Neural cell (in vitro differentiated cells): ENCODE measurements around the gene HYAL1. TPM values are rescaled to one million over a fixed set of nuclear protein-coding genes. Genes with fewer than 3 reads are reported as not detected.

Source experiments
- H2AFZ ChIP-seq: fragments of 200-600, 300-800 bp; sonication (generic), shearing (Covaris generic); 2 replicates; pipeline ENCODE4 v1.6.0; 2014; ENCODE audit warnings: low read depth, mild to moderate bottlenecking, antibody characterized with exemption, low read length, moderate library complexity
- H3F3A ChIP-seq: fragments of 200-600 bp; shearing (Covaris generic); 2 replicates; pipeline ENCODE4 v1.6.1; 2016; ENCODE audit warnings: mild to moderate bottlenecking, moderate library complexity, mixed read lengths, antibody characterized with exemption, low read length; ENCODE audit not compliant: insufficient read depth, poor library complexity, severe bottlenecking
- H3K27ac ChIP-seq: fragments of 200-600, 300-800 bp; sonication (generic), shearing (Covaris generic); 2 replicates; pipeline ENCODE4 v1.5.1; 2014; ENCODE audit warnings: mild to moderate bottlenecking, low read length, moderate library complexity
- H3K27me3 ChIP-seq: fragments of 300-800, 200-600 bp; sonication (generic), shearing (Covaris generic); 2 replicates; pipeline ENCODE4 v1.6.0; 2014; ENCODE audit warnings: mild to moderate bottlenecking, low read depth, low read length, moderate library complexity; ENCODE audit not compliant: insufficient read depth
- H3K36me3 ChIP-seq: fragments of 300-800, 200-600 bp; sonication (generic), shearing (Covaris generic); 2 replicates; pipeline ENCODE4 v1.5.1; 2014; ENCODE audit warnings: mild to moderate bottlenecking, antibody characterized with exemption, low read length, moderate library complexity; ENCODE audit not compliant: insufficient read depth
- H3K4me2 ChIP-seq: fragments of 300-800, 200-600 bp; sonication (generic), shearing (Covaris generic); 2 replicates; pipeline ENCODE4 v1.6.0; 2014; ENCODE audit warnings: mild to moderate bottlenecking, low read length
- H3K4me3 ChIP-seq: fragments of 300-800, 200-600 bp; sonication (generic), shearing (Covaris generic); 2 replicates; pipeline ENCODE4 v1.5.1; 2014; ENCODE audit warnings: mild to moderate bottlenecking, low read length, moderate library complexity
- H3K79me2 ChIP-seq: fragments of 200-600 bp; shearing (Covaris generic); replicated peaks from 2 replicates; pipeline ENCODE4 v1.6.0; 2014; ENCODE audit warnings: mild to moderate bottlenecking, low read length, moderate library complexity; ENCODE audit not compliant: insufficient read depth
- H3K9ac ChIP-seq: fragments of 300-800, 200-600 bp; sonication (generic), shearing (Covaris generic); 2 replicates; pipeline ENCODE4 v1.6.1; 2016; ENCODE audit warnings: mild to moderate bottlenecking, low read length, mixed read lengths
- H3K9me2 ChIP-seq: fragments of 200-600 bp; shearing (Covaris generic); 2 replicates; pipeline ENCODE4 v1.6.1; 2016; ENCODE audit warnings: mild to moderate bottlenecking, low read length, mixed read lengths; ENCODE audit not compliant: insufficient read depth
- H3K9me3 ChIP-seq: fragments of 200-600, 300-800 bp; sonication (generic), shearing (Covaris generic); 2 replicates; pipeline ENCODE4 v1.6.1; 2016; ENCODE audit warnings: mild to moderate bottlenecking, mixed run types, low read length, moderate library complexity, mixed read lengths
- H4K20me1 ChIP-seq: fragments of 200-600 bp; shearing (Covaris generic); 2 replicates; pipeline ENCODE4 v1.6.1; 2016; ENCODE audit warnings: mild to moderate bottlenecking, mixed run types; ENCODE audit not compliant: insufficient read depth
- EP300 ChIP-seq: fragments of 450-650 bp; conservative IDR thresholded peaks from 2 replicates; pipeline ENCODE4 v1.6.1; 2014; ENCODE audit warnings: antibody characterized with exemption, mild to moderate bottlenecking, moderate library complexity; ENCODE audit not compliant: poor library complexity, severe bottlenecking
- EZH2 ChIP-seq: fragments of 200-600, 300-800 bp; shearing (Covaris generic), sonication (generic); IDR thresholded peaks from 2 replicates; pipeline ENCODE4 v1.6.1; 2014; ENCODE audit warnings: antibody characterized with exemption, low read length, borderline replicate concordance, mild to moderate bottlenecking; ENCODE audit not compliant: insufficient read depth, poor library complexity, severe bottlenecking
- MXI1 ChIP-seq: fragments of 450-650 bp; conservative IDR thresholded peaks from 2 replicates; pipeline ENCODE4 v1.6.1; 2014; ENCODE audit warnings: antibody characterized with exemption, mild to moderate bottlenecking; ENCODE audit not compliant: poor library complexity, severe bottlenecking
- POLR2AphosphoS5 ChIP-seq: IDR thresholded peaks from 2 replicates; pipeline ENCODE4 v1.6.1; 2012
- RAD21 ChIP-seq: fragments of 450-650 bp; conservative IDR thresholded peaks from 2 replicates; pipeline ENCODE4 v1.6.1; 2014; ENCODE audit warnings: antibody characterized with exemption, mild to moderate bottlenecking, moderate library complexity
- REST ChIP-seq: IDR thresholded peaks from 2 replicates; pipeline ENCODE4 v1.6.1; 2012; ENCODE audit warnings: borderline replicate concordance
- SMC3 ChIP-seq: fragments of 450-650 bp; conservative IDR thresholded peaks from 2 replicates; pipeline ENCODE4 v1.6.1; 2014; ENCODE audit warnings: antibody characterized with exemption, mild to moderate bottlenecking, moderate library complexity; ENCODE audit not compliant: poor library complexity
- TAF1 ChIP-seq: IDR thresholded peaks from 2 replicates; pipeline ENCODE4 v1.6.1; 2012; ENCODE audit warnings: low read depth
- polyA plus RNA-seq: library from polyadenylated mRNA; depleted of rRNA; stranded (reverse); fragments of >200 nt; gene quantifications from 2 replicates; pipeline ENCODE4 v1.2.3, GENCODE V29; 2014
- TF ChIP-seq, protein P1 (sequence below): fragments of 450-650 bp; IDR thresholded peaks from 2 replicates; pipeline ENCODE4 v1.5.1; 2014; ENCODE audit warnings: antibody characterized with exemption, mild to moderate bottlenecking, moderate library complexity; ENCODE audit not compliant: poor library complexity, severe bottlenecking

Gene HYAL1
- polyA plus RNA-seq, 1 donor from 2014 or later = 2.2 TPM

DNA sequence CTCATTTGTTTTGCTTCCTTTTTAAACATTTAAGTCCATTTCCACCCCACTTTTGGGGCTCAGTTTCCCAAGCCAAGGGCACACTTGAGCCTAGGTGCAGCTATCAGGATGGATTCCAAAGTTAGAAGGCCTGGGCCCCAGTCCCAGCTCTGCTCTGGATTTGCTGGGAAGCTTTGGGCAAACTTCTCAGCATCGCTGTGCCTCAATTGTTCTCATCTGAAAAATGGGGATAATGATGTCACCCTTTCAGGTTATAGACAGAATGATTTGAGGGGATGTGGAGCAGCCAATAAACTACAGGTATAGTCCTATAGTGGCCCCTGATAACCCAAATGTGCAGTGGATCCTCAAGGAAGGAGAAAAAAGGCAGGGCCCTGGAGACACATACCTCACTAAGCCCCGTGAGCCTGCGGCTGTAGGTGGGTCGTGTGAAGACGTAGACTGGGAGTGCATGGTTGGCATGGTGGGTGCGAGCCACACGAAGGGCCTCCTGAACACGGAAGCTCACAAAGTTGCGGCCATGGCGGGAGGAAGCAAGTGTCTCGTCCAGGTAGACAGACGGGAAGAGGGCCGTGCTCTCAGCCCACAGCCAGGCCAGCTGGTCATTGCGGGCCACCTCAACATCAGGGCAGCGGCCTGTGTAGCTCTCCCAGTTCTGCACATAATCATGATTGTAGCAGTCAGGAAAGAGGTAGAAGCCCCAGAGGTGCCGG lies 16.0 kb upstream of the HYAL1 start:
- Histone ChIP-seq H3K27me3 (no peaks in the 10 kb centered on the region), H3K9me3 (no peaks in the 10 kb centered on the region), H3K27ac (no peak overlapping the region), H3K9ac (no peak overlapping the region), H4K20me1 (no peaks in the 10 kb centered on the region), H3K9me2 (no peaks in the 10 kb centered on the region), H3F3A (no peaks in the 10 kb centered on the region), H3K4me2 (no peak overlapping the region), H3K4me3 (peak overlapping the region; percentile 93), H3K79me2 (peaks cover 23% of the 10 kb centered on the region), H3K36me3 (no peaks in the 10 kb centered on the region), H2AFZ (no peak overlapping the region)
- TF ChIP-seq RAD21 = no peak

DNA sequence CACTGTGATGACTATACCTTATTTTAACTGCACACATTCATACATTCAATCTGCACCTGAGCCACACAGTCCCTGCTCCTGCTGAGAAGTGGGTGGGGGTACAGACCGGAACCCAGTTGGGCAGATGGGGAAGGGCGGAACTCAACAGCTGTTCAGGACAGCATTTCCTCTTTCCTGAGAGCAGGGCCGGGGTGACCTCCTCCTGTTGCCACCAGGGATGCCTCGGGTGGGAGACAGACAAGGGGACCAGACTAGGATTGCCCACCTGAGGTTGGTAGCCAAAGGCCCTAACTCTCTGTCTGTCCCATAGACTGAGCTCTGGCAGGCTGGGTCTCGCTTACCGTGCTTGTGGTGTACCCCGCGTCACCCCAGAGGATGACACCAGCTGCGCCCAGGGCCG lies 15.2 kb upstream of the HYAL1 start:
- Histone ChIP-seq H3K9me3 (no peaks in the 10 kb centered on the region), H4K20me1 (no peaks in the 10 kb centered on the region), H3K36me3 (no peaks in the 10 kb centered on the region), H2AFZ (no peak overlapping the region), H3K9ac (no peak overlapping the region), H3K4me2 (no peak overlapping the region), H3F3A (no peaks in the 10 kb centered on the region), H3K27me3 (no peaks in the 10 kb centered on the region), H3K9me2 (no peaks in the 10 kb centered on the region), H3K27ac (no peak overlapping the region), H3K79me2 (peaks cover 23% of the 10 kb centered on the region), H3K4me3 (peak overlapping the region; percentile 93)
- TF ChIP-seq SMC3 = no peak
- no peak for TF ChIP-seq MXI1
- no peak for TF ChIP-seq RAD21
- TF ChIP-seq EP300 = no peak
- TF ChIP-seq POLR2AphosphoS5 = no peak
- TF ChIP-seq EZH2 = no peak
- TF ChIP-seq TAF1 = no peak
- TF ChIP-seq, protein P1, sequence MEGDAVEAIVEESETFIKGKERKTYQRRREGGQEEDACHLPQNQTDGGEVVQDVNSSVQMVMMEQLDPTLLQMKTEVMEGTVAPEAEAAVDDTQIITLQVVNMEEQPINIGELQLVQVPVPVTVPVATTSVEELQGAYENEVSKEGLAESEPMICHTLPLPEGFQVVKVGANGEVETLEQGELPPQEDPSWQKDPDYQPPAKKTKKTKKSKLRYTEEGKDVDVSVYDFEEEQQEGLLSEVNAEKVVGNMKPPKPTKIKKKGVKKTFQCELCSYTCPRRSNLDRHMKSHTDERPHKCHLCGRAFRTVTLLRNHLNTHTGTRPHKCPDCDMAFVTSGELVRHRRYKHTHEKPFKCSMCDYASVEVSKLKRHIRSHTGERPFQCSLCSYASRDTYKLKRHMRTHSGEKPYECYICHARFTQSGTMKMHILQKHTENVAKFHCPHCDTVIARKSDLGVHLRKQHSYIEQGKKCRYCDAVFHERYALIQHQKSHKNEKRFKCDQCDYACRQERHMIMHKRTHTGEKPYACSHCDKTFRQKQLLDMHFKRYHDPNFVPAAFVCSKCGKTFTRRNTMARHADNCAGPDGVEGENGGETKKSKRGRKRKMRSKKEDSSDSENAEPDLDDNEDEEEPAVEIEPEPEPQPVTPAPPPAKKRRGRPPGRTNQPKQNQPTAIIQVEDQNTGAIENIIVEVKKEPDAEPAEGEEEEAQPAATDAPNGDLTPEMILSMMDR = no peak
- TF ChIP-seq REST = no peak
